HL-60 (cell line): ENCODE data around the gene PC.

Experiments
- DNase-seq, 2 experiments: peaks; one replicate each; pipeline ENCODE4 v3.0.0-alpha.2; 2010 to 2020; ENCODE audit warnings: low read depth in 1 of 2, low spot score in 1 of 2
- H3K27ac ChIP-seq: fragments of 250-450 bp; sonication (Bioruptor Pico); replicated peaks from 2 replicates; pipeline ENCODE4 v1.5.1; 2020; ENCODE audit warnings: mild to moderate bottlenecking, moderate library complexity
- H3K27me3 ChIP-seq: fragments of 250-450 bp; sonication (Bioruptor Pico); 2 replicates; pipeline ENCODE4 v1.5.1; 2021; ENCODE audit warnings: mild to moderate bottlenecking, moderate library complexity; ENCODE audit not compliant: insufficient read depth, poor library complexity, severe bottlenecking
- H3K4me3 ChIP-seq: replicated peaks from 2 replicates; pipeline ENCODE4 v1.5.1; 2011; ENCODE audit warnings: mild to moderate bottlenecking, control low read depth, low read length; ENCODE audit not compliant: insufficient read depth
- CTCF ChIP-seq: IDR thresholded peaks from one replicate; pipeline ENCODE4 v1.5.1; 2011; ENCODE audit warnings: low read length, control low read depth, inconsistent platforms; ENCODE audit not compliant: insufficient read depth
- GABPA ChIP-seq: IDR thresholded peaks from 2 replicates; pipeline ENCODE4 v1.6.1; 2012; ENCODE audit warnings: low read depth
- POLR2AphosphoS5 ChIP-seq: IDR thresholded peaks from 2 replicates; pipeline ENCODE4 v1.6.1; 2012; ENCODE audit warnings: low read depth
- REST ChIP-seq: IDR thresholded peaks from 2 replicates; pipeline ENCODE4 v1.6.1; 2012; ENCODE audit warnings: low read depth; ENCODE audit not compliant: insufficient replicate concordance
- SPI1 ChIP-seq: IDR thresholded peaks from 2 replicates; pipeline ENCODE4 v1.6.1; 2012; ENCODE audit warnings: low read depth, mild to moderate bottlenecking, borderline replicate concordance

PC gene

GRCh38 chr11:66910669-66911068 is 47.5 kb downstream of the PC start:
- TF ChIP-seq CTCF (no peak), GABPA (no peak), REST (no peak), SPI1 (no peak)
- Histone ChIP-seq H3K27ac (no peak overlapping the region), H3K4me3 (no peak overlapping the region), H3K27me3 (no peaks in the 10 kb centered on the region)
- DNase-seq = no peak

- Histone ChIP-seq H3K4me3 (no peak overlapping the region), H3K27me3 (no peaks in the 10 kb centered on the region), H3K27ac (no peak overlapping the region)
- no peak for DNase-seq
- TF ChIP-seq GABPA (no peak), SPI1 (no peak), CTCF (no peak), POLR2AphosphoS5 (no peak), REST (no peak)
Measured at GRCh38 chr11:66910016-66910415, 48.2 kb downstream of the PC start.

- no peak for DNase-seq
- Histone ChIP-seq H3K4me3 (no peak overlapping the region), H3K27me3 (no peaks in the 10 kb centered on the region), H3K27ac (no peak overlapping the region)
- TF ChIP-seq CTCF (no peak), GABPA (no peak), SPI1 (no peak), REST (no peak), POLR2AphosphoS5 (no peak)
Measured at GRCh38 chr11:66909181-66909580, 49.0 kb downstream of the PC start.
